ENCODE data around the gene MIDN. TPM values are rescaled to one million over a fixed set of nuclear protein-coding genes. Genes with fewer than 3 reads are reported as not detected.

Gene MIDN
- total RNA-seq, 1 experiment from 2014 or later, result 286 TPM

- Histone ChIP-seq H4K20me1 (ENCODE audit: control insufficient read depth, insufficient read depth, insufficient read length) (no peaks in the 10 kb centered on the region), H4K91ac (ENCODE audit: insufficient read length, low read depth, low read length) (no peak overlapping the region), H2BK12ac (ENCODE audit: insufficient read length, low read depth, low read length) (no peak overlapping the region), H2AK5ac (ENCODE audit: insufficient read length, low read length) (no peak overlapping the region), H3K79me2 (ENCODE audit: insufficient read depth, low read length) (no peaks in the 10 kb centered on the region), H3K23ac (ENCODE audit: insufficient read length, low read depth, low read length) (no peak overlapping the region), H3K18ac (ENCODE audit: insufficient read length, low read depth, low read length) (no peak overlapping the region), H3K4me2 (ENCODE audit: insufficient read depth, insufficient read length, low read length) (no peak overlapping the region), H3K56ac (ENCODE audit: insufficient read length, low read depth, low read length) (no peak overlapping the region), H3K9me3 (ENCODE audit: control insufficient read depth, low read depth, low read length) (no peaks in the 10 kb centered on the region), H2BK5ac (ENCODE audit: insufficient read length, low read length) (no peak overlapping the region), H2BK20ac (ENCODE audit: low read depth, low read length, poor library complexity, severe bottlenecking) (no peak overlapping the region), H2BK15ac (ENCODE audit: low read depth, low read length) (no peak overlapping the region), H3K9ac (ENCODE audit: extremely low read depth, insufficient read length, low read length) (no peak overlapping the region), H4K8ac (replicated peaks; ENCODE audit: insufficient read length, low read depth, low read length) (no peak overlapping the region), H3T11ph (ENCODE audit: low read length) (no peak overlapping the region), H3K27ac (ENCODE audit: insufficient read length, low read depth, low read length) (no peak overlapping the region), H2BK120ac (ENCODE audit: low read depth, low read length, poor library complexity, severe bottlenecking) (no peak overlapping the region), H3K23me2 (ENCODE audit: insufficient read length, low read depth, low read length, poor library complexity, severe bottlenecking) (no peaks in the 10 kb centered on the region), H3K4ac (ENCODE audit: low read depth, low read length) (no peak overlapping the region), H4K5ac (ENCODE audit: insufficient read length, low read depth, low read length) (no peak overlapping the region), H3K79me1 (ENCODE audit: insufficient read depth, low read depth, low read length, poor library complexity, severe bottlenecking) (no peaks in the 10 kb centered on the region), H3K27me3 (ENCODE audit: insufficient read depth, low read length) (no peaks in the 10 kb centered on the region), H3K4me1 (ENCODE audit: insufficient read depth, low read length) (no peaks in the 10 kb centered on the region), H3K14ac (ENCODE audit: insufficient read depth, low read length) (no peak overlapping the region), H2AFZ (ENCODE audit: low read length) (no peak overlapping the region)
- whole genome bisulfite sequencing (ENCODE audit: extremely low coverage, insufficient read length, low lambda C conversion rate), result no CpG with 5 or more reads among the region's 11 CpGs
- TF ChIP-seq CTCF (conservative IDR thresholded peaks at IDR 0.05), result no peak
- DNase-seq, result no peak
- Mint-ChIP-seq H3K4me1 (peaks cover 0 to 18% of the 10 kb centered on the region in 2 experiments; a peak in 3 of 4 replicates), H3K36me3 (ENCODE audit: insufficient read depth in 1 of 3, low read depth in 3 of 3) (no peaks in the 10 kb centered on the region), H3K9me3 (no peaks in the 10 kb centered on the region), H3K27me3 (ENCODE audit: low read depth) (no peaks in the 10 kb centered on the region), H3K4me3 (no peak overlapping the region), H3K27ac (no peak overlapping the region)
These were observed 60.3 kb downstream of the MIDN start for GRCh38 chr19:1308718-1309117.

Other genes starting within 250 kb of the MIDN start
- gene GRIN3B, start 248.2 kb upstream of the MIDN start, total RNA-seq (2021), result 1.0 and 1.4 TPM in 2 replicates
- gene TMEM259, start 227.5 kb upstream of the MIDN start, total RNA-seq (2021), result 169 and 171 TPM in 2 replicates
- not detected in 2 replicates for gene RNU6-2, start 227.1 kb upstream of the MIDN start, total RNA-seq (2021)
- gene CNN2, start 222.0 kb upstream of the MIDN start, total RNA-seq (2021), result 524 and 529 TPM in 2 replicates
- 28.3 and 34.6 TPM in 2 replicates for gene ABCA7, start 208.5 kb upstream of the MIDN start, total RNA-seq (2021)
- gene ARHGAP45, start 181.4 kb upstream of the MIDN start, total RNA-seq (2021), result 35.0 and 39.8 TPM in 2 replicates
- gene POLR2E, start 153.2 kb upstream of the MIDN start, total RNA-seq (2021), result 261 and 272 TPM in 2 replicates
- gene GPX4, start 144.6 kb upstream of the MIDN start, total RNA-seq (2021), result 355 and 363 TPM in 2 replicates
- 41.3 and 46.3 TPM in 2 replicates for gene SBNO2, start 74.3 kb upstream of the MIDN start, total RNA-seq (2021)
- gene STK11, start 42.8 kb upstream of the MIDN start, total RNA-seq (2021), result 74.3 and 75.5 TPM in 2 replicates
- gene CBARP, start 10.6 kb upstream of the MIDN start, total RNA-seq (2021), result 25.6 and 28.4 TPM in 2 replicates
- gene ATP5F1D, start 6.8 kb upstream of the MIDN start, total RNA-seq (2021), result 179 and 191 TPM in 2 replicates
- gene CIRBP, start 20.7 kb downstream of the MIDN start, total RNA-seq (2021), result 249 and 263 TPM in 2 replicates
- gene FAM174C, start 26.9 kb downstream of the MIDN start, total RNA-seq (2021), result 56.4 and 63.0 TPM in 2 replicates
- 14.3 TPM in 2 replicates for gene EFNA2, start 37.3 kb downstream of the MIDN start, total RNA-seq (2021)
- 83.7 and 83.9 TPM in 2 replicates for gene NDUFS7, start 135.3 kb downstream of the MIDN start, total RNA-seq (2021)
- gene GAMT, start 153.0 kb downstream of the MIDN start, total RNA-seq (2021), result 26.6 and 27.4 TPM in 2 replicates
- 255 and 265 TPM in 2 replicates for gene DAZAP1, start 159.0 kb downstream of the MIDN start, total RNA-seq (2021)
- 1,628 and 1,677 TPM in 2 replicates for gene RPS15, start 189.8 kb downstream of the MIDN start, total RNA-seq (2021)
- 0.68 and 2.0 TPM in 2 replicates for gene APC2, start 201.5 kb downstream of the MIDN start, total RNA-seq (2021)
- gene C19orf25, start 230.6 kb downstream of the MIDN start, total RNA-seq (2021), result 30.3 and 36.8 TPM in 2 replicates
- gene PCSK4, start 241.8 kb downstream of the MIDN start, total RNA-seq (2021), result 5.8 and 9.1 TPM in 2 replicates
- gene REEP6, start 242.6 kb downstream of the MIDN start, total RNA-seq (2021), result 10.4 and 10.5 TPM in 2 replicates

Measured in H9 (cell line).